A549 treated with CpdA at 1 μM for 4 hours (cell line): ENCODE results near the gene ZNF365. TPM values are rescaled to one million over a fixed set of nuclear protein-coding genes. Genes with fewer than 3 reads are reported as not detected.

ENCODE experiments used
- total RNA-seq: library from RNA; stranded (reverse); fragments of 200-300 nt; extraction: Qiagen RNA extraction; gene quantifications from 5 replicates; pipeline ENCODE4 v1.2.3, GENCODE V29; 2022; ENCODE audit warnings: low read depth

The ZNF365 gene
- 0.83 to 0.97 TPM (median 0.90 TPM) in 5 replicates for total RNA-seq

GRCh38 chr10:62373995-62374861, at the start of gene ZNF365:
ZNF365 (plus strand) TSS chr10:62374369; CDS start chr10:62376194, 1,825 bp downstream.

Other genes starting within 250 kb of the ZNF365 start
- 0.79 to 1.4 TPM (median 0.89 TPM) in 5 replicates for gene RTKN2, start 105.5 kb upstream of the ZNF365 start, total RNA-seq